SJCRH30 (cell line): ENCODE measurements around the gene XIST. TPM values are rescaled to one million over a fixed set of nuclear protein-coding genes. Genes with fewer than 3 reads are reported as not detected.
"Not testable (repeated sequence)": the region's sequence is repeated elsewhere in the genome, so short reads cannot be mapped to it uniquely, and the experiment has no call there.

ENCODE experiments used
- DNase-seq, 2 experiments: peaks; one replicate each; pipeline ENCODE4 v3.0.0-alpha.2; 2015 to 2020
- H3K27ac ChIP-seq: fragments of 250-450 bp; sonication (Bioruptor Pico); 2 replicates; pipeline ENCODE4 v1.5.1; 2020; ENCODE audit warnings: mild to moderate bottlenecking, moderate library complexity
- H3K27me3 ChIP-seq: fragments of 250-450 bp; sonication (Bioruptor Pico); 2 replicates; pipeline ENCODE4 v1.5.1; 2020; ENCODE audit warnings: mild to moderate bottlenecking, moderate library complexity
- H3K36me3 ChIP-seq: fragments of 250-450 bp; sonication (Bioruptor Pico); 2 replicates; pipeline ENCODE4 v1.5.1; 2020; ENCODE audit warnings: mild to moderate bottlenecking, moderate library complexity
- H3K4me1 ChIP-seq: fragments of 250-450 bp; sonication (Bioruptor Pico); 2 replicates; pipeline ENCODE4 v1.5.1; 2020; ENCODE audit warnings: mild to moderate bottlenecking, moderate library complexity
- H3K4me3 ChIP-seq: fragments of 250-450 bp; sonication (Bioruptor Pico); 2 replicates; pipeline ENCODE4 v1.5.1; 2020; ENCODE audit warnings: mild to moderate bottlenecking, moderate library complexity
- H3K9me3 ChIP-seq: fragments of 250-450 bp; sonication (Bioruptor Pico); replicated peaks from 2 replicates; pipeline ENCODE4 v1.5.1; 2020; ENCODE audit warnings: mild to moderate bottlenecking, moderate library complexity
- total RNA-seq: library from RNA; depleted of rRNA; stranded (reverse); fragments of >200 nt; shearing (Covaris generic); gene quantifications from 2 replicates; pipeline ENCODE4 v1.2.3, GENCODE V29; 2014

Gene XIST
- total RNA-seq, 1 experiment from 2014 or later = 0.04 TPM

DNA sequence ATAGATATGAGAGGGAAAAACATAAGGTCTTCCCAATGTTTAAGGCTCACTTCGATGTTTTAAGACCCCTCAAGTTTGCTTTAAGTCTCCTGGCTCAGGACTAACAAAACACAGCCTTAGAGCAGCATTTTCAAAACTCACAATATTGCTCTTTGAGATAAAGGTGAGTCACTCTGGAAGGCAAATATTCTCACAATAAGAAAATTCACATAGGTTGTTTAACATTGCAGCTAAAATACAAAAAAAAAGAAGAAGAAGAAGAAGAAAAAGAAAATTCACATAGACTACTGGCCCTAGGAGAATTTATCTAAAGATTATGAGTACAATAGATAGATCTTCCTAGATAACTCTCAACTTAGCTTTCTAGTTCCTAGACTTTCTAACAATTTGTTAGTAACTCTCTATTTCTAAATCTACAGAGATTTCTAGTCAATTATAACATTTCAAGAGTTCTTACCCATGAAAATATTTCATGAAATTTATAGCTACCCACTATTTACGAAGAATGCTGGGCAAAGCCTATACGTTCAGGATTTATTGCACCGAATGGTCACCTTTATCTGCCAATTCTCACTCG lies 22.5 kb downstream of the XIST start:
- H3K27ac ChIP-seq = no peak overlapping the region
- H3K9me3 ChIP-seq = no peaks in the 10 kb centered on the region
- DNase-seq = no peak
- no peaks in the 10 kb centered on the region for H3K36me3 ChIP-seq
- no peaks in the 10 kb centered on the region for H3K27me3 ChIP-seq
- no peak overlapping the region for H3K4me3 ChIP-seq
- no peaks in the 10 kb centered on the region for H3K4me1 ChIP-seq

GRCh38 chrX:73828080-73828720 lies 24.3 kb downstream of the XIST start:
- Histone ChIP-seq H3K27ac (no peak overlapping the region), H3K4me1 (no peaks in the 10 kb centered on the region), H3K36me3 (no peaks in the 10 kb centered on the region), H3K4me3 (no peak overlapping the region), H3K9me3 (no peaks in the 10 kb centered on the region), H3K27me3 (no peaks in the 10 kb centered on the region)
- DNase-seq = no peak

GRCh38 chrX:73827406-73827805 lies 25.1 kb downstream of the XIST start:
- DNase-seq = no peak
- Histone ChIP-seq H3K27ac (no peak overlapping the region), H3K4me1 (no peaks in the 10 kb centered on the region), H3K4me3 (no peak overlapping the region), H3K27me3 (no peaks in the 10 kb centered on the region), H3K36me3 (no peaks in the 10 kb centered on the region), H3K9me3 (no peaks in the 10 kb centered on the region)

DNA sequence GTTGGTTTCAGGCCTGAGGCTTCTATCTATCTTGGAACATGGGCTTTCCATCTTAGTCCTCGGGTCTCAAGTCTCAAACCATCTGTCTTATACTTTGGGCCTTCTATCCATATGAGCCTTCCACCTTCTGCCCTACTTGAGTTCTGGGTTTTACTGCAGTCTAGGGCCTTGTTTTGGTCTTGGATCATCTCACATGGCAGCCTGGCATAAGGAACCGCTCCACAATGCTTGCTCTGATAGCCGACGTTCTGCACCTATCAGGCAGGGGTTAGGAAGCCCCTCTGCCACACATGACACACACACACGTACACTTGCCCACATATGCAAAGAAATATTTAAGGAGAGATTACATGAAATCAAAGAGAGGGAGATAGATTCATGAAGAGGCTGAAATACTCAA lies 25.5 kb downstream of the XIST start:
- Histone ChIP-seq H3K27me3 (no peaks in the 10 kb centered on the region), H3K36me3 (no peaks in the 10 kb centered on the region), H3K27ac (no peak overlapping the region), H3K9me3 (no peaks in the 10 kb centered on the region), H3K4me3 (no peak overlapping the region), H3K4me1 (no peaks in the 10 kb centered on the region)
- no peak for DNase-seq

DNA sequence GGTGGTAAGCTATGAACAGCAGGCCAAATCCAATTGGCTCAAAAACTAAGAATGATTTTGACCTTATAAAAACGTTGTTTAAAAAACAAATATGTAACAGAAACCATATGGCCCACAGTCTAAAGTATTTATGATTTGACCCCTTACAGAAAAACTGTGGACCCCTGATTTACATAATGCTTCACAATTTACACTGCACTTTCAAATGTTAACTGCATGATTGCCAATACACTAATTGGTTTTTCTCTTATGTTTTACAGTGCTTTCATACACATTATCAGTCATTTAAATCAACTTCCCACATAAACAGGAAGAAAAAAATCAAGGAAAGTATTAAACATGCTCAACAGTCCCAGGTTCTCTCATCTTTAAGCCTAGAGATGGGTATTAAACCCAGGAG lies 26.9 kb downstream of the XIST start:
- H3K36me3 ChIP-seq = no peaks in the 10 kb centered on the region
- no peaks in the 10 kb centered on the region for H3K4me1 ChIP-seq
- DNase-seq = no peak
- H3K27ac ChIP-seq = no peak overlapping the region
- H3K27me3 ChIP-seq = no peaks in the 10 kb centered on the region
- no peak overlapping the region for H3K4me3 ChIP-seq
- H3K9me3 ChIP-seq = no peaks in the 10 kb centered on the region

- Histone ChIP-seq H3K4me1 (no peaks in the 10 kb centered on the region), H3K9me3 (no peaks in the 10 kb centered on the region), H3K27me3 (no peaks in the 10 kb centered on the region), H3K36me3 (no peaks in the 10 kb centered on the region), H3K27ac (no peak overlapping the region), H3K4me3 (no peak overlapping the region)
- DNase-seq = no peak
Observed at GRCh38 chrX:73823473-73824004, 29.0 kb downstream of the XIST start.

- H3K4me1 ChIP-seq = no peaks in the 10 kb centered on the region
- H3K9me3 ChIP-seq = no peaks in the 10 kb centered on the region
- no peaks in the 10 kb centered on the region for H3K36me3 ChIP-seq
- H3K27me3 ChIP-seq = no peaks in the 10 kb centered on the region
- H3K27ac ChIP-seq = no peak overlapping the region
- H3K4me3 ChIP-seq = no peak overlapping the region
- DNase-seq = no peak
Observed at GRCh38 chrX:73822775-73823174, 29.7 kb downstream of the XIST start.

GRCh38 chrX:73821921-73822559 lies 30.5 kb downstream of the XIST start:
- Histone ChIP-seq H3K4me3 (no peak overlapping the region), H3K27me3 (no peaks in the 10 kb centered on the region), H3K27ac (no peak overlapping the region), H3K9me3 (no peaks in the 10 kb centered on the region), H3K36me3 (no peaks in the 10 kb centered on the region), H3K4me1 (no peaks in the 10 kb centered on the region)
- no peak for DNase-seq

DNA sequence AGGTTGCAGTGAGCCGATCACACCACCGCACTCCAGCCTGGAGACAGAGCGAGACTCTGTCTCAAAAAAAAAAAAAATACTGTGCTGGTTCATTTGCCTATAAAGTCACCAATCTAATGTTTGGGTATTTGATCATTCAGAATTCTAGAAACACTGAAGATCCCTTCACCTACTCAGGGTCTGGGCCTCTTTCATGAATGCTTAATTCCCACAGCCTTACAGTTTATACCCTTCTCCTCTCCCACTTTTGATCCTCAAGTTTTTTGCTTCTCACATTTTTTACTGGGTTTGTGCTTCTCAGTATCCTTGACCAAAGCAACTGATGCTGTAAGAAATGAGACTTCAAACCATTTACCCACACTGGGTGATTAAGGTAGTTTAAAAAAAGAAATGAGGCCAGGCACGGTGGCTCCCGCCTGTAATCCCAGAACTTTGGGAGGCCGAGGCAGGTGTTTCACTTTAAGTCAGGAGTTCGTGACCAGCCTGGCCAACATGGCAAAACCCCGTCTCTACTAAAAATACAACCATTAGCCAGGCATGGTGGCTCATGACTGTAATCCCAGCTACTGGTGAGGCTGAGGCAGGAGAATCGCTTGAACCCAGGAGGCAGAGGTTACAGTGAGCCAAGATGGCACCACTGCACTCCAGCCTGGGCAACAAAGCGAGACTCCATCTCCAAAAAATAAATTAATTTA lies 32.5 kb downstream of the XIST start:
- not testable (repeated sequence) for H3K36me3 ChIP-seq, H3K4me1 ChIP-seq, H3K27me3 ChIP-seq, H3K4me3 ChIP-seq, H3K9me3 ChIP-seq, DNase-seq, H3K27ac ChIP-seq

GRCh38 chrX:73818200-73819116 lies 34.1 kb downstream of the XIST start:
- H3K4me1 ChIP-seq = no peaks in the 10 kb centered on the region
- H3K9me3 ChIP-seq = no peaks in the 10 kb centered on the region
- no peak for DNase-seq
- no peak overlapping the region for H3K27ac ChIP-seq
- H3K4me3 ChIP-seq = no peak overlapping the region
- H3K36me3 ChIP-seq = no peaks in the 10 kb centered on the region
- H3K27me3 ChIP-seq = no peaks in the 10 kb centered on the region

- Histone ChIP-seq H3K4me1 (no peaks in the 10 kb centered on the region), H3K27me3 (no peaks in the 10 kb centered on the region), H3K36me3 (no peaks in the 10 kb centered on the region), H3K9me3 (no peaks in the 10 kb centered on the region), H3K4me3 (no peak overlapping the region), H3K27ac (no peak overlapping the region)
- no peak for DNase-seq
Observed at GRCh38 chrX:73817393-73818199, 34.9 kb downstream of the XIST start.

DNA sequence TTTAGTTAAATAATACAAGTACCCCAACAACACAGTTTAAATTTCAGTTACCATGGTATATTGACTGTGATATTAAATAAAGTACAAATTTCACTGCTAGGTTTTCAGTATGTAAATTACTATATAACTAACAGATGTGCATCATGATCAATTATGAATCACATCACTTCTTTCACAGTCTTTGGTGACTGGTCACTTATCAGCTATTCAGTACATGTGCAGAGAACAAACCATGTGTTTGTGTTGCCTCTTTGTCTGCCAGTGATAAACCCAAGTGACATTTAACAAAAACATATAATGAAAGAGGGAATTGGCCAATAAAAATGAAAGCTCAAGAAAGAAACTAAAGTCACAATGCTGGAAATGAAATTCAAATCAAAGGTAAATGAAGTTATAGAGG lies 40.3 kb downstream of the XIST start:
- H3K27me3 ChIP-seq = no peaks in the 10 kb centered on the region
- H3K4me1 ChIP-seq = no peaks in the 10 kb centered on the region
- DNase-seq = no peak
- H3K36me3 ChIP-seq = no peaks in the 10 kb centered on the region
- no peak overlapping the region for H3K27ac ChIP-seq
- H3K9me3 ChIP-seq = no peaks in the 10 kb centered on the region
- no peak overlapping the region for H3K4me3 ChIP-seq

- not testable (repeated sequence) for H3K9me3 ChIP-seq, H3K27ac ChIP-seq, H3K36me3 ChIP-seq, DNase-seq, H3K27me3 ChIP-seq, H3K4me3 ChIP-seq, H3K4me1 ChIP-seq
Observed at GRCh38 chrX:73804109-73804508, 48.4 kb downstream of the XIST start.

- H3K36me3 ChIP-seq = no peaks in the 10 kb centered on the region
- H3K27me3 ChIP-seq = no peaks in the 10 kb centered on the region
- no peak overlapping the region for H3K4me3 ChIP-seq
- no peaks in the 10 kb centered on the region for H3K9me3 ChIP-seq
- H3K4me1 ChIP-seq = no peaks in the 10 kb centered on the region
- DNase-seq = no peak
- H3K27ac ChIP-seq = no peak overlapping the region
Observed at GRCh38 chrX:73799888-73800287, 52.6 kb downstream of the XIST start.
